Gastrocnemius medialis (tissue), 4 donors: ENCODE data around the gene STAP2. TPM values are rescaled to one million over a fixed set of nuclear protein-coding genes. Genes with fewer than 3 reads are reported as not detected.

Experiments used
- ATAC-seq, 2 donors: fragments of 150-250 bp; one replicate each; pipeline ENCODE4 v1.9.1; 2016
- DNase-seq, 2 donors: peaks; one replicate each; pipeline ENCODE4 v3.0.0-alpha.2; 2019
- H3K27ac ChIP-seq, 4 donors: fragments of 200-600 bp; sonication (generic); 1 replicate in 1 of 4; 2 replicates in 3 of 4; pipeline ENCODE4 v1.5.1; 2016 to 2018; ENCODE audit warnings: mild to moderate bottlenecking in 2 of 4, moderate library complexity in 1 of 4
- H3K27me3 ChIP-seq, 3 donors: fragments of 200-600 bp; sonication (generic) in 2 of 3; 1 replicate in 1 of 3; 2 replicates in 2 of 3; pipeline versions ENCODE4 v1.5.1 to v1.6.0; 2016 to 2019; ENCODE audit warnings: mild to moderate bottlenecking in 1 of 3, moderate library complexity in 1 of 3
- H3K36me3 ChIP-seq, 2 donors: fragments of 200-600 bp; sonication (generic) in 1 of 2; one replicate each; pipeline ENCODE4 v1.5.1; 2017 to 2018
- H3K4me1 ChIP-seq, 2 donors: fragments of 200-600 bp; sonication (generic) in 1 of 2; one replicate each; pipeline ENCODE4 v1.5.1; 2016 to 2017; ENCODE audit warnings: mild to moderate bottlenecking in 2 of 2
- H3K4me3 ChIP-seq, 4 donors: fragments of 200-600 bp; sonication (generic) in 3 of 4; 1 replicate in 1 of 4; 2 replicates in 3 of 4; pipeline ENCODE4 v1.5.1; 2016 to 2019; ENCODE audit warnings: mild to moderate bottlenecking in 2 of 4
- H3K9me3 ChIP-seq, 3 donors: fragments of 200-600 bp; sonication (generic) in 2 of 3; 1 replicate in 1 of 3; 2 replicates in 2 of 3; pipeline ENCODE4 v1.5.1; 2016 to 2019
- POLR2A ChIP-seq, 2 donors: fragments of 450-650 bp; IDR thresholded peaks; one replicate each; pipeline ENCODE4 v1.6.1; 2017; ENCODE audit warnings: antibody characterized with exemption in 2 of 2, mild to moderate bottlenecking in 2 of 2, moderate library complexity in 2 of 2
- in situ Hi-C, 4 donors: fragments of 200-750 bp; cut with MboI; loops; one replicate each; pipeline versions ENCODE4 v1.15.0 to v1.8.0; 2017; ENCODE audit warnings: low sequenced_read_pairs in 4 of 4
- intact Hi-C: fragments of 100-400 bp; cut with DNase I; formaldehyde crosslinking; loops from one replicate; pipeline ENCODE4 v1.15.1; 2023; ENCODE audit warnings: low total_unique reads
- total RNA-seq, 4 donors: library from RNA; depleted of rRNA; stranded (reverse); fragments of >200 nt; gene quantifications; one replicate each; pipeline versions ENCODE4 v1.1.0 to v1.2.3, GENCODE V29; 2016
- TF ChIP-seq, protein P1 (sequence below), 5 experiments: fragments of 450-650 bp in 3 of 5; fragments of 200-600 bp in 2 of 5; sonication (generic) in 2 of 5; IDR thresholded peaks in 4 of 5; conservative IDR thresholded peaks in 1 of 5; 1 replicate in 4 of 5; 2 replicates in 1 of 5; pipeline ENCODE4 v1.5.1; 2016 to 2019; ENCODE audit warnings: antibody characterized with exemption in 5 of 5, mild to moderate bottlenecking in 3 of 5, moderate library complexity in 3 of 5

STAP2 gene
- total RNA-seq, 4 donors from 2014 or later: 0.94 to 2.1 (median 1.3) TPM; not detected in 1

DNA sequence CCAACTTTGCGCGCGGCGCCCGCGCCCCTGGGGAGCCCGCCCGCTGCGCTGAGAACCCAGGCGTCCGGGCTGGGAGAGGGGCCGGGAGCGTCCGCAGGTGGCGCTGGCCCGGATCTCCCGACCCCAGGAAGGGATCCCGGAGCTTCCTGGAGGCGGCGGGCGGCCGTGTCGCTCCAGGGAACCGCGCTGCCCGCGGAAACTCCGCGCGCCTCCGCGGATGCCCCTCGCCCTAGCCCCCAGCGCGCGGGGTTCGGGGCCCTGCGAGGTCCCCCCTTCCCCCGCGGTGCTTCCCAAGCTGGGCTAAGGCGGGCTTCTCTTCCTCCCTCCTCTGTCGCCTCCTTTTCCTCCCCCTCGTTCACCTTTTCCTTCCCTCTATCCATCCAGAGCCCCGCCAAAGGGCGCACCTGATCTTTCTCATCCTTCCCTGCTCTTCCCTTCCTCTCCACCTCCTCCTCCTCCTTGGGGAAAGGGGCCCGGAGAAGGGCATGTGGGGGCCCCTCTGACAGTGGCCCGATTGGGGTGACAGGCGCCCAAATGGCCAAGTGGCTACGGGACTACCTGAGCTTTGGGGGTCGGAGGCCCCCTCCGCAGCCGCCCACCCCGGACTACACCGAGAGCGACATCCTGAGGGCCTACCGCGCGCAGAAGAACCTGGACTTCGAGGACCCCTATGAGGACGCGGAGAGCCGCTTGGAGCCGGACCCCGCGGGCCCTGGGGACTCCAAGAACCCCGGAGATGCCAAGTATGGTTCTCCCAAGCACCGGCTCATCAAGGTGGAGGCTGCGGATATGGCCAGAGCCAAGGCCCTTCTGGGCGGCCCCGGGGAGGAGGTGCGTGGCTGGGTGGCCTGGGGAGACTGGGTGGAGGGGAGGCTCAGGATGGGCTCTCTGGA is 58.9 kb downstream of the STAP2 start:
- Histone ChIP-seq H3K27me3 (peaks cover 35 to 40% (median 38%) of the 10 kb centered on the region in 3 donors), H3K4me1 (peaks cover 0 to 11% of the 10 kb centered on the region in 2 donors), H3K36me3 (no peaks in the 10 kb centered on the region), H3K9me3 (no peaks in the 10 kb centered on the region), H3K27ac (no peak overlapping the region), H3K4me3 (peak overlapping the region; percentile 22 to 41 (median 34))
- in situ Hi-C loops: no loop called here
- ATAC-seq: no peak
- TF ChIP-seq POLR2A (IDR thresholded peaks at IDR 0.05): no peak
- TF ChIP-seq, protein P1, sequence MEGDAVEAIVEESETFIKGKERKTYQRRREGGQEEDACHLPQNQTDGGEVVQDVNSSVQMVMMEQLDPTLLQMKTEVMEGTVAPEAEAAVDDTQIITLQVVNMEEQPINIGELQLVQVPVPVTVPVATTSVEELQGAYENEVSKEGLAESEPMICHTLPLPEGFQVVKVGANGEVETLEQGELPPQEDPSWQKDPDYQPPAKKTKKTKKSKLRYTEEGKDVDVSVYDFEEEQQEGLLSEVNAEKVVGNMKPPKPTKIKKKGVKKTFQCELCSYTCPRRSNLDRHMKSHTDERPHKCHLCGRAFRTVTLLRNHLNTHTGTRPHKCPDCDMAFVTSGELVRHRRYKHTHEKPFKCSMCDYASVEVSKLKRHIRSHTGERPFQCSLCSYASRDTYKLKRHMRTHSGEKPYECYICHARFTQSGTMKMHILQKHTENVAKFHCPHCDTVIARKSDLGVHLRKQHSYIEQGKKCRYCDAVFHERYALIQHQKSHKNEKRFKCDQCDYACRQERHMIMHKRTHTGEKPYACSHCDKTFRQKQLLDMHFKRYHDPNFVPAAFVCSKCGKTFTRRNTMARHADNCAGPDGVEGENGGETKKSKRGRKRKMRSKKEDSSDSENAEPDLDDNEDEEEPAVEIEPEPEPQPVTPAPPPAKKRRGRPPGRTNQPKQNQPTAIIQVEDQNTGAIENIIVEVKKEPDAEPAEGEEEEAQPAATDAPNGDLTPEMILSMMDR (IDR thresholded peaks at IDR 0.05 in 4 of 5, conservative IDR thresholded peaks at IDR 0.05 in 1 of 5): no peak
- intact Hi-C loops: no loop called here
- DNase-seq: no peak

DNA sequence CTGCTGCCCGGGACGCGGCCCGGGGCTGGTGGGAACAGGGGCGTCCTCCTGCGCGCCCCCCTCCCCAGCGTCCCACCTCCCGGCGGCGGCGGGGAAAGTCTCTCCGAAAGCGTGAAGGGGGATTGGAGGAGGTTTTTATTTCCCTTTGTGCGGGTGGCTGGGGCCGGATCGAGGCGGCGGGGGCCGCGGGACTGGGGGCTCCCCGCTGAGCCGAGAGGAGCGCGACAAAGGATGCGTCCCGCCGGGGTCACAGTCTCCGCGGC is 59.4 kb downstream of the STAP2 start:
- no peak for ATAC-seq
- TF ChIP-seq POLR2A (IDR thresholded peaks at IDR 0.05): no peak
- TF ChIP-seq, protein P1 (IDR thresholded peaks at IDR 0.05 in 4 of 5, conservative IDR thresholded peaks at IDR 0.05 in 1 of 5): no peak
- no peaks in the 10 kb centered on the region for H3K36me3 ChIP-seq
- H3K9me3 ChIP-seq: no peaks in the 10 kb centered on the region
- H3K27ac ChIP-seq: no peak overlapping the region
- H3K27me3 ChIP-seq: peaks cover 35 to 38% (median 36%) of the 10 kb centered on the region in 3 donors
- H3K4me1 ChIP-seq: peaks cover 0 to 11% of the 10 kb centered on the region in 2 donors
- DNase-seq: no peak
- intact Hi-C loops (no loop called here), in situ Hi-C loops (no loop called here)
- peak overlapping the region; percentile 22 to 41 (median 34) for H3K4me3 ChIP-seq

DNA sequence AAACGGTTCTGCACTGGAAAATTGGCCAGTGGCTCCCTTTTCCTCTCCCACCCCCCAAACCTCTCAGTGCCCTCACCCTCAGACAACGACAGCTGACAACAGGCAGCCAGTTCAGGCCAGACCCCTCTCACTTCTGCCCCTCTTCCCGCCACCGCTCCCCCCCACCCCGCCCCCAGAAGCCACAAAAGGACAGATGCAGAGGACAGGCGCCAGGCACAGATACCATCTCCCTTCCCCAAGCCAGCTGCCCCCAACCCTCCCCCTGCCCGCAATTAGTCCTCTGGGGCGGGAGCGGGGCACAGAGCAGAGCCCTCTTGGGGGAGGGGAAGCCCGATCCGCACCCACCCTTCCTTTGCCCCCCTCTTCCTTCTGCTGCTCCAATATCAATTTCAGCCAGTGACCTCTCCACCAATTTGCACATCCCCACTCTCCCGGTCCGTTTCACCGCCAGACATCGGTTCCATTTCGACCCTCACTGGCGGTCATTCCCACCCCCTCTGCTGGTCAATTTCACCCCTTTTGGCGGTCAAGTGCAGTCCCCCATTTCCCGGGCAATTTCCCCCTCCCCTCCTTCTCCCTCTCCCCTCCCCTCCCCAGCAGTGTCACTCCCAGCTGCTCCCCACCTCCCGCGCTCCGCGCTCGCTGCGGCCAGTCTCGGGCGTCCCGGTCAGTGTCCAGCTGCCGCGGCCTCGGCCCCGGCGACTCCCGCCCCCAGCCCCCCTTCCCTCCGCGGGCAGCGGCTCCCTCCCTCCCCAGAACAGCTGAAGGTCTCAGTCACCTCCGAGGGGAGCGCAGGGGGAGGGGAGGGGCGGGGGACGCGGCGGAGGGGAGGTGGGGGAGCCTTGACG is 60.0 kb downstream of the STAP2 start, which contains the start of gene SHD:
TSS of gene SHD (plus strand) at position 848 of the 848 bp plus-strand sequence. CDS start 798 bp downstream, outside the sequence.
- H3K27me3 ChIP-seq: peaks cover 35 to 38% (median 36%) of the 10 kb centered on the region in 3 donors
- TF ChIP-seq, protein P1 (IDR thresholded peaks at IDR 0.05 in 4 of 5, conservative IDR thresholded peaks at IDR 0.05 in 1 of 5): no peak
- no peak for TF ChIP-seq POLR2A (IDR thresholded peaks at IDR 0.05)
- no peaks in the 10 kb centered on the region for H3K36me3 ChIP-seq
- H3K4me1 ChIP-seq: peaks cover 0 to 11% of the 10 kb centered on the region in 2 donors
- ATAC-seq (no peak), DNase-seq (no peak)
- intact Hi-C loops (no loop called here), in situ Hi-C loops (no loop called here)
- H3K9me3 ChIP-seq: no peaks in the 10 kb centered on the region
- H3K4me3 ChIP-seq: peak within 1 kb of the TSS; percentile 22 to 41 (median 34)
- no peak within 1 kb of the TSS for H3K27ac ChIP-seq

DNA sequence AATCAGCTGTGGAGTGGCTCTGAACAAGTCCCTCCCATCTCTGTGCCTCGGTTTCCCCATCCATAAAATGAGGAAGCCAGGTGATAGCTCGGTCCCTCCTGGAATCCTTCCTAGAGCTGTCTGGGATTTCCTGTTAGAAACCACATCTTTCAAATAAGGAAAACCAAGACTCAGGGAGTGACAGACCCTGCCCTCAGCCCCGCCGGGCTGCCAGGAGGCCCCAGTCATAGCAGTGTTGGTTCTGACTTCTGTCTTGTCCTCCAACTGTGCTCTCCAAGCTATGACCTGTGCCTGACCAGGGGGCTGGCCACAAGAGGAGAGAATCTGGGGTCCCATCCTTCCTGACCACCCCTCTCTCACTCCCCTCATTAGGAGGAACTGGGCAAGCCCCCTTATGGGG is 60.6 kb downstream of the STAP2 start:
- no peak overlapping the region for H3K27ac ChIP-seq
- H3K4me1 ChIP-seq: peaks cover 0 to 11% of the 10 kb centered on the region in 2 donors
- no peak overlapping the region for H3K4me3 ChIP-seq
- no peaks in the 10 kb centered on the region for H3K36me3 ChIP-seq
- ATAC-seq (no peak), DNase-seq (no peak)
- intact Hi-C loops: no loop called here
- TF ChIP-seq POLR2A (IDR thresholded peaks at IDR 0.05): no peak
- TF ChIP-seq, protein P1 (IDR thresholded peaks at IDR 0.05 in 4 of 5, conservative IDR thresholded peaks at IDR 0.05 in 1 of 5): no peak
- H3K9me3 ChIP-seq: no peaks in the 10 kb centered on the region
- peaks cover 32 to 38% (median 36%) of the 10 kb centered on the region in 3 donors for H3K27me3 ChIP-seq
- in situ Hi-C loops: no loop called here
